ENCODE results near the gene VWC2.

Gene VWC2

DNA sequence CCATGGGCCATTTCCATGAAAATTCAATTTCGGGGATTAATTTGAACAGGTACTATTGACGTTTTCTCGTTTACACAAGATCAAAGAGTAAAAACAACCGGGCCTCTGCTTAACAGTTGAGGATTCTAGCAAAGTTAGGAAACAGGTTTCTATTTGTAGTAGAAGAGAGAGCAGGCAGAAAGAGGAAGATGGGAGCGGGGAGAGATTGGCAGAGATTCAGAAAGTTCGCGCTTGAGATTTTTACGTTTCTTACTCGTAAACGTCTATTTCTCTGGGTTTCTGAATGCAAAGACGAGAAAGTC lies 571 bp upstream of the VWC2 start:
- TF ChIP-seq, protein P1, sequence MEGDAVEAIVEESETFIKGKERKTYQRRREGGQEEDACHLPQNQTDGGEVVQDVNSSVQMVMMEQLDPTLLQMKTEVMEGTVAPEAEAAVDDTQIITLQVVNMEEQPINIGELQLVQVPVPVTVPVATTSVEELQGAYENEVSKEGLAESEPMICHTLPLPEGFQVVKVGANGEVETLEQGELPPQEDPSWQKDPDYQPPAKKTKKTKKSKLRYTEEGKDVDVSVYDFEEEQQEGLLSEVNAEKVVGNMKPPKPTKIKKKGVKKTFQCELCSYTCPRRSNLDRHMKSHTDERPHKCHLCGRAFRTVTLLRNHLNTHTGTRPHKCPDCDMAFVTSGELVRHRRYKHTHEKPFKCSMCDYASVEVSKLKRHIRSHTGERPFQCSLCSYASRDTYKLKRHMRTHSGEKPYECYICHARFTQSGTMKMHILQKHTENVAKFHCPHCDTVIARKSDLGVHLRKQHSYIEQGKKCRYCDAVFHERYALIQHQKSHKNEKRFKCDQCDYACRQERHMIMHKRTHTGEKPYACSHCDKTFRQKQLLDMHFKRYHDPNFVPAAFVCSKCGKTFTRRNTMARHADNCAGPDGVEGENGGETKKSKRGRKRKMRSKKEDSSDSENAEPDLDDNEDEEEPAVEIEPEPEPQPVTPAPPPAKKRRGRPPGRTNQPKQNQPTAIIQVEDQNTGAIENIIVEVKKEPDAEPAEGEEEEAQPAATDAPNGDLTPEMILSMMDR (conservative IDR thresholded peaks at IDR 0.05; ENCODE audit: low read depth), result no peak
- no peak for DNase-seq (ENCODE audit: low spot score)
- CTCF ChIA-PET, result no interaction called here
- POLR2A ChIA-PET (ENCODE audit: low non-redundant PET), result no interaction called here
- no peak overlapping the region for H3K27ac ChIP-seq

DNA sequence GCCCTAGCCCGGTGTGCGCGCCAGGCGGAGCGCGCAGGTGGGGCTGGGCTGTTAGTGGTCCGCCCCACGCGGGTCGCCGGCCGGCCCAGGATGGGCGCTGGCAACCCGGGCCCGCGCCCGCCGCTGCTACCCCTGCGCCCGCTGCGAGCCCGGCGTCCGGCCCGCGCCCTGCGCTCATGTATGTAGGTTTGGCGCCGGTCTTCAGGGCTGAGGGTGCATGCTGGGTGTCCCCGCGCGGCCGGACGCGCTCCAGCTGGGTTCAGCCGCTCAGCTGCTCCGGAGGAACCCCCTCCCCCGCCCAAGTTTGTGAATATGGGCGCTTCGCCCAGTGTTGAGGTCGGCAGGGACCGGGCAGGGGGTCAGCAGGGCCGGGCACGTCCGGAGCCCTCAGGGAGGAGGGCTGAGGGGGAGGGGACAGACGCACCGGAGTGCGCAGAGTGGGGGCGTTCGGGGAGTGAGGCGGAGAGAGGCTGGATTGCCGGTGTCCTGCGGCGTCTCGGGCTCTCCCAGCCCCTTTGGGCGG lies 559 bp downstream of the VWC2 start:
- DNase-seq (ENCODE audit: low spot score), result no peak
- H3K27ac ChIP-seq, result no peak overlapping the region
- POLR2A ChIA-PET (ENCODE audit: low non-redundant PET), result no interaction called here
- TF ChIP-seq, protein P1 (conservative IDR thresholded peaks at IDR 0.05; ENCODE audit: low read depth), result no peak
- CTCF ChIA-PET, result no interaction called here

DNA sequence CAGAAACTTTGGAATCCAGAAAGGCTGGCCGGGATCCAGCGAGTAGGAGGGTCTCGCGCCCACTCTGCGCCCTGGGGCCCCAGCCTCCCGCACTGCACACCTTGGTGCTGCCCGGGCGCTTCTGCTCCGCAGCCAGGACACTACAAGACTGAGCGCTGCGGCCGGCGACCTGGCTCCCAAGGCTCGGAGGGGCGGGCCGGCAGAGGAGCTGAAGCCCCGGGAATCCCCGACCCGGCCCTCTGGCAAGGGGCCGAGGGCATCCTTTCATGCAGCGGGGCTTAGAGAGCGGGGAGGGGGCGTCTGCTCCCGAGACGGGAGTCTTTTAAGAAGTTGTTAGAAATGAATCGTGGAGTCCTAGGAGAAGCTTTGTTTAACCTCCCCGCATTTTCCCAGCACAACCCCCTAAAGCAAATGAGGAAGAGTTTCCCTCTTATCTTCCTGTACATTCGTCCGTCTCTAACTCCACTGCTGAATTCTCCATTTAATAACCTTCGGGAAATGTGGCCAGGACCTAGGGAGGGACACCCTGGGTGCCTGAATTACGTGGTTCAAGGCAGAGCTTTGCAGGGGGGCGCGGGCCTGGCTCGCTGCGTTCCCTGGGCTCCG lies 1.1 kb downstream of the VWC2 start:
- TF ChIP-seq, protein P1 (conservative IDR thresholded peaks at IDR 0.05; ENCODE audit: low read depth), result no peak
- ChIA-PET CTCF (interaction anchor here (0.5 kb wide), 1 partner anchor 56 kb away, joined by 5 read pairs; no protein-coding TSS in a partner anchor), POLR2A (ENCODE audit: low non-redundant PET) (no interaction called here)
- no peak overlapping the region for H3K27ac ChIP-seq
- no peak for DNase-seq (ENCODE audit: low spot score)

DNA sequence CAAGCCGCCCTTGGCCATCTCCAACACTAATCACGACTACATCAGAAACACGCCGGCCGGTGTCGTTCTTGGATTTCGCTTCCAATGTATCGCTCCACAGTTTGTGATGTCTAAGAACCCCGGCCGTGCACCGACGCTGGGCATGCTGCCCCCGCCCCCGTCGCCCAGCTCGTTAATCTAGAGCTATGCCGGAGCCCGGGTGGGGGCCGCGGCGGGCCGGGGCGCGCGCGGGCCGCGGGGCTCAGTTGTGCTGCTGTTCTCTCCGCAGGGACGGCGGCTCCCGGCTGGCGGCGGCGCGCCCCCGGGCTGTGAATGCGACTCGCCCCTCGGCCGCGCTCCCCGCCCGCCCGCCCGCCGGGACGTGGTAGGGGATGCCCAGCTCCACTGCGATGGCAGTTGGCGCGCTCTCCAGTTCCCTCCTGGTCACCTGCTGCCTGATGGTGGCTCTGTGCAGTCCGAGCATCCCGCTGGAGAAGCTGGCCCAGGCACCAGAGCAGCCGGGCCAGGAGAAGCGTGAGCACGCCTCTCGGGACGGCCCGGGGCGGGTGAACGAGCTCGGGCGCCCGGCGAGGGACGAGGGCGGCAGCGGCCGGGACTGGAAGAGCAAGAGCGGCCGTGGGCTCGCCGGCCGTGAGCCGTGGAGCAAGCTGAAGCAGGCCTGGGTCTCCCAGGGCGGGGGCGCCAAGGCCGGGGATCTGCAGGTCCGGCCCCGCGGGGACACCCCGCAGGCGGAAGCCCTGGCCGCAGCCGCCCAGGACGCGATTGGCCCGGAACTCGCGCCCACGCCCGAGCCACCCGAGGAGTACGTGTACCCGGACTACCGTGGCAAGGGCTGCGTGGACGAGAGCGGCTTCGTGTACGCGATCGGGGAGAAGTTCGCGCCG lies 1.9 kb downstream of the VWC2 start:
- TF ChIP-seq, protein P1 (conservative IDR thresholded peaks at IDR 0.05; ENCODE audit: low read depth), result no peak
- CTCF ChIA-PET, result no interaction called here
- no peak for DNase-seq (ENCODE audit: low spot score)

DNA sequence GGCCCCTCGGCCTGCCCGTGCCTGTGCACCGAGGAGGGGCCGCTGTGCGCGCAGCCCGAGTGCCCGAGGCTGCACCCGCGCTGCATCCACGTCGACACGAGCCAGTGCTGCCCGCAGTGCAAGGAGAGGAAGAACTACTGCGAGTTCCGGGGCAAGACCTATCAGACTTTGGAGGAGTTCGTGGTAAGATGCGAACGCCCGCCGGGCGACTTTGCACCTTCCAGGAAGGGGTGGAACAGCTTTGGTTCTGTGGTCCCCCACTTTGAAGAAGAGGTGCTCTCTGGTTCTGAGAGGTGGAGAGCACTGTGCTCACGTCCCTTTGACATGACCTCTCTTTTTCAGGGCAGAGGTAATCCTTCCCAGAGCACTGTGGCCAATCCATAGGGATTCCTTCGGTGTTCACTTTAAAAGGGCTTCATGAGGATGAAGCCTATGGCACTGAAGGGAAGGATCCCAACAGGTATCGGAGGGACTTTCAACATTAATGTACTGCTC lies 2.6 kb downstream of the VWC2 start:
- no peak overlapping the region for H3K27ac ChIP-seq
- no peak for DNase-seq (ENCODE audit: low spot score)
- ChIA-PET POLR2A (ENCODE audit: low non-redundant PET) (no interaction called here), CTCF (no interaction called here)
- TF ChIP-seq, protein P1 (conservative IDR thresholded peaks at IDR 0.05; ENCODE audit: low read depth), result no peak

More for the DNA sequence above, 1.9 kb downstream of the VWC2 start:
- no peak overlapping the region for H3K27ac ChIP-seq
- POLR2A ChIA-PET (ENCODE audit: low non-redundant PET), result no interaction called here

DNA sequence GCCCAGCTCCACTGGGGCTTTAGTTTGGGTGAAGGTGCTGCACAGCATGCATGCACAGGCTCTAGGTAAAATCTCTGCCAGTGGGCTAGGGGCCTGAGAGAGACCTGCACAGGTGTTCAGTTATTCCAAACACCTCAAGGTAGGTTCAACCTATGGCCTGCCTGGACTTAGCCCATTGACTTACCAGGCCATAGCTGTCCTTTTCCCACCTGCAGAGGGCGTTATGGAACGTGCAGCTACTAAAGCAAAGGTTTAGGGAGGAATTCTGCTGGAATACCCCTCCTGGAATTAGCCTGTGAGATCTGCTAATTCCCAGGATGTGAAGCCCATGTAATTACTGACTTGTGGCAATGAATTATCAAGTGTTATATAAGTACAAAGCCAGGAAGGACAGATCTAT lies 3.6 kb downstream of the VWC2 start:
- H3K27ac ChIP-seq, result no peak overlapping the region
- no peak for DNase-seq (ENCODE audit: low spot score)
- POLR2A ChIA-PET (ENCODE audit: low non-redundant PET), result no interaction called here
- TF ChIP-seq, protein P1 (conservative IDR thresholded peaks at IDR 0.05; ENCODE audit: low read depth), result no peak
- CTCF ChIA-PET, result interaction anchor here (0.6 kb wide), 1 partner anchor 1312 kb away, joined by 3 read pairs; no protein-coding TSS in a partner anchor
